ENCODE data around the gene ABTB2.

GRCh38 chr11:34243600-34244464, 114.0 kb downstream of the ABTB2 start:
- TF ChIP-seq CTCF (conservative IDR thresholded peaks at IDR 0.05) (no peak), ZFX (IDR thresholded peaks at IDR 0.05) (no peak)
